22Rv1 (cell line): ENCODE results near the gene TMPRSS7.

ENCODE experiments used
- ZFX ChIP-seq: fragments of 450-650 bp; IDR thresholded peaks from 2 replicates; pipeline ENCODE4 v1.6.1; 2017; ENCODE audit warnings: antibody characterized with exemption, borderline replicate concordance
- TF ChIP-seq, protein P1 (sequence below): fragments of 450-650 bp; IDR thresholded peaks from 2 replicates; pipeline ENCODE4 v1.5.1; 2017; ENCODE audit warnings: mild to moderate bottlenecking

DNA sequence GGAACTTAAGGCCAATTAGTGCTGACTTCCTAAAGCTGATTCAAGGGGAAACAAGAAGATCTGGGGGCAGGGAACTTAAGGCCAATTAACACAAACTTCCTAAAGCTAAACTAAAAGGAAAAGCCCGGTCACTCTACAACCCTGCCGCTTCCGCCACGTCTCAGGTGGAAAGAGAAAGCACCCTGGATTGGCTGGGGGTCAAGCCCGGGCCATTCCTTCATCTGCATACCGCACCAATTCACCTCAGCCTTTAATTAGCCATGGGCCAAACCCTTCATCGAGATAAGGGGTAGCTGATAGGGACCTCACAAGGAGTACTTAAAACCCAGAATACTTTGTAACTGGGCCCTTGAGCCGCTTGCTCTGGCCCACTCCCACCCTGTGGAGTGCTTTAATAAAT is 14.4 kb downstream of the TMPRSS7 start:
- TF ChIP-seq, protein P1, sequence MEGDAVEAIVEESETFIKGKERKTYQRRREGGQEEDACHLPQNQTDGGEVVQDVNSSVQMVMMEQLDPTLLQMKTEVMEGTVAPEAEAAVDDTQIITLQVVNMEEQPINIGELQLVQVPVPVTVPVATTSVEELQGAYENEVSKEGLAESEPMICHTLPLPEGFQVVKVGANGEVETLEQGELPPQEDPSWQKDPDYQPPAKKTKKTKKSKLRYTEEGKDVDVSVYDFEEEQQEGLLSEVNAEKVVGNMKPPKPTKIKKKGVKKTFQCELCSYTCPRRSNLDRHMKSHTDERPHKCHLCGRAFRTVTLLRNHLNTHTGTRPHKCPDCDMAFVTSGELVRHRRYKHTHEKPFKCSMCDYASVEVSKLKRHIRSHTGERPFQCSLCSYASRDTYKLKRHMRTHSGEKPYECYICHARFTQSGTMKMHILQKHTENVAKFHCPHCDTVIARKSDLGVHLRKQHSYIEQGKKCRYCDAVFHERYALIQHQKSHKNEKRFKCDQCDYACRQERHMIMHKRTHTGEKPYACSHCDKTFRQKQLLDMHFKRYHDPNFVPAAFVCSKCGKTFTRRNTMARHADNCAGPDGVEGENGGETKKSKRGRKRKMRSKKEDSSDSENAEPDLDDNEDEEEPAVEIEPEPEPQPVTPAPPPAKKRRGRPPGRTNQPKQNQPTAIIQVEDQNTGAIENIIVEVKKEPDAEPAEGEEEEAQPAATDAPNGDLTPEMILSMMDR = no peak
- TF ChIP-seq ZFX = no peak
